HCT116 (cell line): ENCODE results near the gene CCDC192. TPM values are rescaled to one million over a fixed set of nuclear protein-coding genes. Genes with fewer than 3 reads are reported as not detected.

Experiments used
- ATAC-seq: fragments of 200-7000 bp; cut with Tn5 transposase; 2 replicates; pipeline ENCODE4 v1.9.1; 2020; ENCODE audit warnings: mild to moderate bottlenecking, moderate library complexity
- BruUV-seq: library from RNA; stranded (reverse); fragments of 400-500 nt; replicated peaks from 2 replicates; lab custom pipeline; 2021; lab: Mats Ljungman, UMichigan
- CTCF ChIA-PET: fragments of 300-600 bp; sonication (Branson Sonifier 250); formaldehyde crosslinking; loops from one replicate; lab custom pipeline; 2021; ENCODE audit warnings: antibody characterized with exemption; lab: Charles Lee
- POLR2A ChIA-PET: fragments of 300-600, 350-600 bp; sonication (Branson Sonifier 250); formaldehyde crosslinking; loops from one replicate; lab custom pipeline; 2021; ENCODE audit warnings: antibody characterized with exemption; lab: Charles Lee
- RAD21 ChIA-PET, 2 experiments: fragments of 300-600 bp; sonication (Branson Sonifier 250); formaldehyde crosslinking; loops; one replicate each; lab custom pipeline; 2023; ENCODE audit warnings: low total read pairs in 2 of 2; ENCODE audit not compliant: uncharacterized antibody in 2 of 2, unreplicated experiment in 2 of 2, low non-redundant PET in 1 of 2; lab: Charles Lee
- DNase-seq: peaks from one replicate; pipeline ENCODE4 v3.0.0-alpha.2; 2010; ENCODE audit warnings: low read depth, low spot score
- H2AFZ ChIP-seq: fragments of 200-600 bp; shearing (Covaris generic), sonication (generic); 2 replicates; pipeline ENCODE4 v1.6.1; 2017; ENCODE audit warnings: low read depth, mixed run types, mixed read lengths, antibody characterized with exemption, low read length; ENCODE audit not compliant: poor library complexity, severe bottlenecking
- H3K27ac ChIP-seq: 2 replicates; pipeline ENCODE4 v1.5.1; 2012; ENCODE audit warnings: low read depth, low read length
- H3K27me3 ChIP-seq: fragments of 200-600 bp; sonication (generic); 2 replicates; pipeline ENCODE4 v1.6.1; 2016; ENCODE audit warnings: mixed run types, low read length, mixed read lengths; ENCODE audit not compliant: insufficient read depth
- H3K36me3 ChIP-seq, 2 experiments: fragments of 200-500 bp in 1 of 2; fragments of 200-600 bp in 1 of 2; sonication (Bioruptor generic) in 1 of 2; sonication (generic) in 1 of 2; 2 replicates each; pipeline versions ENCODE4 v1.5.1 to v1.6.1; 2014 to 2016; ENCODE audit warnings: low read length in 2 of 2, inconsistent platforms in 1 of 2, mixed read lengths in 1 of 2, mixed run types in 1 of 2; ENCODE audit not compliant: insufficient read depth in 2 of 2, control insufficient read depth in 1 of 2
- H3K4me1 ChIP-seq, 2 experiments: fragments of 200-600 bp in 1 of 2; sonication (generic) in 1 of 2; 2 replicates each; pipeline versions ENCODE4 v1.5.1 to v1.6.1; 2012 to 2017; ENCODE audit warnings: low read length in 2 of 2, inconsistent platforms in 1 of 2, mild to moderate bottlenecking in 1 of 2, mixed read lengths in 1 of 2, mixed run types in 1 of 2, moderate library complexity in 1 of 2; ENCODE audit not compliant: insufficient read depth in 2 of 2, control insufficient read depth in 1 of 2
- H3K4me2 ChIP-seq: fragments of 200-600 bp; sonication (generic); 2 replicates; pipeline ENCODE4 v1.6.1; 2017; ENCODE audit warnings: mixed run types, low read length, mixed read lengths
- H3K4me3 ChIP-seq, 2 experiments: fragments of 200-600 bp in 1 of 2; sonication (generic) in 1 of 2; replicated peaks in 1 of 2; 2 replicates each; pipeline ENCODE4 v1.5.1; 2011 to 2016; ENCODE audit warnings: low read length in 2 of 2, control low read depth in 1 of 2, low read depth in 1 of 2, mild to moderate bottlenecking in 1 of 2, mixed read lengths in 1 of 2, mixed run types in 1 of 2
- H3K79me2 ChIP-seq: fragments of 200-600 bp; sonication (generic); 2 replicates; pipeline ENCODE4 v1.6.1; 2017; ENCODE audit warnings: mild to moderate bottlenecking, mixed run types, low read length, moderate library complexity, mixed read lengths; ENCODE audit not compliant: insufficient read depth
- H3K9ac ChIP-seq: fragments of 200-600 bp; sonication (generic); 2 replicates; pipeline ENCODE4 v1.6.1; 2016; ENCODE audit warnings: low read length, mixed read lengths
- H3K9me2 ChIP-seq: fragments of 200-600 bp; sonication (generic), shearing (Covaris generic); 2 replicates; pipeline ENCODE4 v1.6.1; 2017; ENCODE audit warnings: mixed run types, mild to moderate bottlenecking, moderate library complexity; ENCODE audit not compliant: insufficient read depth
- H3K9me3 ChIP-seq, 2 experiments: fragments of 200-500 bp in 1 of 2; fragments of 200-600 bp in 1 of 2; sonication (Bioruptor generic) in 1 of 2; sonication (generic) in 1 of 2; 2 replicates each; pipeline ENCODE4 v1.6.1; 2014 to 2017; ENCODE audit warnings: low read length in 2 of 2, mixed read lengths in 2 of 2, inconsistent platforms in 1 of 2, low read depth in 1 of 2, mild to moderate bottlenecking in 1 of 2, mixed run types in 1 of 2, moderate library complexity in 1 of 2; ENCODE audit not compliant: control insufficient read depth in 1 of 2, insufficient read depth in 1 of 2
- H4K20me1 ChIP-seq: fragments of 200-600 bp; sonication (generic), shearing (Covaris generic); 2 replicates; pipeline ENCODE4 v1.6.1; 2017; ENCODE audit warnings: mixed run types, mild to moderate bottlenecking, moderate library complexity; ENCODE audit not compliant: insufficient read depth
- CBX3 ChIP-seq: IDR thresholded peaks from 2 replicates; pipeline ENCODE4 v1.6.1; 2012; ENCODE audit warnings: low read depth
- EZH2 ChIP-seq: fragments of 200-600 bp; sonication (generic); IDR thresholded peaks from 2 replicates; pipeline ENCODE4 v1.6.1; 2017; ENCODE audit warnings: antibody characterized with exemption, mixed run types
- FOSL1 ChIP-seq: IDR thresholded peaks from 2 replicates; pipeline ENCODE4 v1.6.1; 2012; ENCODE audit warnings: low read depth
- JUND ChIP-seq: IDR thresholded peaks from 2 replicates; pipeline ENCODE4 v1.6.1; 2012
- POLR2AphosphoS5 ChIP-seq: IDR thresholded peaks from 2 replicates; pipeline ENCODE4 v1.6.1; 2011; ENCODE audit warnings: mild to moderate bottlenecking, low read depth, low read length, moderate library complexity
- RAD21 ChIP-seq: IDR thresholded peaks from 2 replicates; pipeline ENCODE4 v1.6.1; 2012; ENCODE audit warnings: low read depth, mild to moderate bottlenecking
- SIN3A ChIP-seq: IDR thresholded peaks from 2 replicates; pipeline ENCODE4 v1.6.1; 2012; ENCODE audit warnings: low read depth
- SRF ChIP-seq: IDR thresholded peaks from 2 replicates; pipeline ENCODE4 v1.6.1; 2012; ENCODE audit warnings: low read depth
- TCF7L2 ChIP-seq: IDR thresholded peaks from 2 replicates; pipeline ENCODE4 v1.7.0; 2011; ENCODE audit warnings: borderline replicate concordance, inconsistent platforms; ENCODE audit not compliant: insufficient read depth, insufficient read length; ENCODE audit errors: extremely low read depth
- ZFX ChIP-seq: fragments of 450-650 bp; IDR thresholded peaks from 2 replicates; pipeline ENCODE4 v1.6.1; 2017
- intact Hi-C: fragments of 100-400 bp; cut with micrococcal nuclease; formaldehyde crosslinking; loops from 2 replicates; pipeline ENCODE4 v1.10.0; 2022
- total RNA-seq: library from RNA; stranded (reverse); gene quantifications from one replicate; pipeline ENCODE4 v1.2.1, GENCODE V29; 2021; ENCODE audit not compliant: unreplicated experiment
- TF ChIP-seq, protein P1 (sequence below): IDR thresholded peaks from 2 replicates; pipeline ENCODE4 v1.6.1; 2012
- TF ChIP-seq, protein P2 (sequence below): IDR thresholded peaks from 2 replicates; pipeline ENCODE4 v1.6.1; 2012
- TF ChIP-seq, protein P3 (sequence below), 3 experiments: fragments of 200-600 bp in 1 of 3; sonication (generic) in 1 of 3; IDR thresholded peaks in 2 of 3; conservative IDR thresholded peaks in 1 of 3; 2 replicates each; pipeline ENCODE4 v1.5.1; 2012 to 2017; ENCODE audit warnings: low read depth in 2 of 3, low read length in 2 of 3, antibody characterized with exemption in 1 of 3, borderline replicate concordance in 1 of 3, control low read depth in 1 of 3, mild to moderate bottlenecking in 1 of 3, mixed read lengths in 1 of 3, mixed run types in 1 of 3, moderate library complexity in 1 of 3; ENCODE audit not compliant: insufficient read depth in 1 of 3

CCDC192 gene
- total RNA-seq, 1 experiment from 2014 or later, result not detected

DNA sequence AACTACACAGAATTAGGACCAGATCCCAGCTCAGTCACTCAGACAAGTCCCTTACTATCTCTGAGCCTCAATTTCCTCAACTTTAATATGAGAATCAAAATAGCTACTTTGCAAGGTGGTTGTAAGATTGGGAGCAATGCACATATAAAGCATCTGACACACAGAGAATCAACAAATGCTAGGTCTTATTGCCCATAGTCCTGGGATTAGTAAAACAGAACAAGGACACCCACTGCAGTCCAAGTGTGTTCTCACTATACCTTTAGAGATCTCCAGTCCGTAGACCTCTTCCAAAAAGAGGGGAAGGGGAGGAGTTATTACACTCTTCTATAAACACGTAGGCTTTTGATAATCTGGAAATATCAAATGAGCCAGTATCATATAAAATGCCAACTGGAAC, 190.0 kb downstream of the CCDC192 start (continued):
- TF ChIP-seq, protein P1, sequence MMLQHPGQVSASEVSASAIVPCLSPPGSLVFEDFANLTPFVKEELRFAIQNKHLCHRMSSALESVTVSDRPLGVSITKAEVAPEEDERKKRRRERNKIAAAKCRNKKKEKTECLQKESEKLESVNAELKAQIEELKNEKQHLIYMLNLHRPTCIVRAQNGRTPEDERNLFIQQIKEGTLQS, result no peak
- TF ChIP-seq, protein P2, sequence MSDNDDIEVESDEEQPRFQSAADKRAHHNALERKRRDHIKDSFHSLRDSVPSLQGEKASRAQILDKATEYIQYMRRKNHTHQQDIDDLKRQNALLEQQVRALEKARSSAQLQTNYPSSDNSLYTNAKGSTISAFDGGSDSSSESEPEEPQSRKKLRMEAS, result no peak

DNA sequence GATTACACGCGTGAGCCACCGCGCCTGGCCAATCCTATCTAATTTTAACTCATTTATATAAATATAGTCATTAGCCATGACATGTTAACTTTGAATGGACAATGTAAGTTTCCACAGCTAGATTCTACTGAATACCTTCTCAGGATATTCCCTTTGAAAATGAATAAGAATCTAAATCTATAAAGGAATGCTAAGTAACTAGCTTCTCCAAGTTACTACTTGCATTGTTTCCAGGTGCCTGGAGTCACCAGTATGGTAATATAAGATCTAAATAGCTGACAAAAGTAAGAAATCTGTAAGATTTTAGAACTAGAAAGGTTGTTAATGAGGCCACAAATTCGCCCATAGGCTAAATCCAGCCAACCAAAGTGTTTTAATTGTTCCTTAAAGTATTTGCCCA, 191.3 kb downstream of the CCDC192 start:
- H2AFZ ChIP-seq, result no peak overlapping the region
- CTCF ChIA-PET, result interaction anchor here (1.6 kb wide), 1 partner anchor 14 kb away, joined by 4 read pairs; no protein-coding TSS in a partner anchor
- POLR2A ChIA-PET, result no interaction called here
- no peaks in the 10 kb centered on the region for H3K27me3 ChIP-seq
- H3K79me2 ChIP-seq, result no peaks in the 10 kb centered on the region
- no peak overlapping the region for H3K4me3 ChIP-seq
- H3K36me3 ChIP-seq, result no peaks in the 10 kb centered on the region
- no peak for DNase-seq
- H3K9me3 ChIP-seq, result no peaks in the 10 kb centered on the region
- BruUV-seq, result no TSS peak
- H4K20me1 ChIP-seq, result no peaks in the 10 kb centered on the region
- RAD21 ChIA-PET, result no interaction called here
- no peak overlapping the region for H3K9ac ChIP-seq
- TF ChIP-seq FOSL1, result no peak
- TF ChIP-seq, protein P2, result no peak
- no peak overlapping the region for H3K4me2 ChIP-seq
- no peak overlapping the region for H3K27ac ChIP-seq
- intact Hi-C loops, result no loop called here
- ATAC-seq, result no peak
- H3K9me2 ChIP-seq, result no peaks in the 10 kb centered on the region
- peaks cover 28 to 29% of the 10 kb centered on the region in 2 experiments for H3K4me1 ChIP-seq

DNA sequence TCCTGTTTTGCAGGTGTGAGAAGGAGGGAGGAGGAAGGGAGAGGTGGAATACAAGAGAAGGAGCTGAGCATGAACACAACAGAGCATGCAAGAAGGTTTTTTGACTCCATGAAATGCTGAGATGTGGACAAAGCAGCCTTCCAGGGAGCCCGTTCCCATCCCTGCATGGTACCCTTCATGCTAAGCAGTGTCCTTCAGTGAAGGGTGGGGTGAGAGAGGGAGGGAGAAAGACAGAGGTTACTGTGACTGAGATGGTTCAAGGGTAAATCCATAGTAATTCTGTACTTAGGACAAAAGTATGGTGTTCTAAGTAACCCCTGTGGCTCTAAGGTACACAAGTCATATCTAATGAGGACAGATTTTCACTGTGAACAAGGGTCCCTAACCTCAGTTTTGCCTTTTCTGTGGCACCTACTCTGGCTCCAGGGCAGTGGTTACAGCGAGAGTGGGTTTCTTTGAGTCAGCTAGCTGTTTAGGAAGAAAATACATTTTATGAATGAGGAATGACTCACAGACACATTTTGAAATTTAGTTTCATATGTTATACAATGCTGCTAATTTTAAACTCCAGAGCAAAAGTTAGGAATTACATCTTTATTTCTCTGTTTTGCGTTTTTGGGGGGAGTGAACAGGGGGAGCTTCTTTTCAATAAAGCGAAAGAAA, 195.5 kb downstream of the CCDC192 start:
- RAD21 ChIA-PET, result no interaction called here
- no peak overlapping the region for H3K27ac ChIP-seq
- no peaks in the 10 kb centered on the region for H3K9me3 ChIP-seq
- no peak overlapping the region for H2AFZ ChIP-seq
- no TSS peak for BruUV-seq
- H4K20me1 ChIP-seq, result no peaks in the 10 kb centered on the region
- H3K9ac ChIP-seq, result no peak overlapping the region
- intact Hi-C loops, result no loop called here
- H3K9me2 ChIP-seq, result no peaks in the 10 kb centered on the region
- no peak overlapping the region for H3K4me3 ChIP-seq
- DNase-seq (no peak), ATAC-seq (no peak)
- POLR2A ChIA-PET, result interaction anchor here (0.6 kb wide), 1 partner anchor 1226 kb away, joined by 3 read pairs; no protein-coding TSS in a partner anchor
- H3K27me3 ChIP-seq, result no peaks in the 10 kb centered on the region
- H3K4me1 ChIP-seq, result peaks cover 0 to under 1% of the 10 kb centered on the region in 2 experiments; a peak in 1 of 4 replicates
- H3K36me3 ChIP-seq, result no peaks in the 10 kb centered on the region
- CTCF ChIA-PET, result interaction anchor here (1.6 kb wide), 1 partner anchor 10 kb away, joined by 3 read pairs; no protein-coding TSS in a partner anchor
- no peaks in the 10 kb centered on the region for H3K79me2 ChIP-seq
- no peak overlapping the region for H3K4me2 ChIP-seq
- TF ChIP-seq TCF7L2, result no peak
- no peak for TF ChIP-seq SIN3A
- TF ChIP-seq CBX3, result no peak
- TF ChIP-seq, protein P1, result no peak
- no peak for TF ChIP-seq SRF
- TF ChIP-seq, protein P3, sequence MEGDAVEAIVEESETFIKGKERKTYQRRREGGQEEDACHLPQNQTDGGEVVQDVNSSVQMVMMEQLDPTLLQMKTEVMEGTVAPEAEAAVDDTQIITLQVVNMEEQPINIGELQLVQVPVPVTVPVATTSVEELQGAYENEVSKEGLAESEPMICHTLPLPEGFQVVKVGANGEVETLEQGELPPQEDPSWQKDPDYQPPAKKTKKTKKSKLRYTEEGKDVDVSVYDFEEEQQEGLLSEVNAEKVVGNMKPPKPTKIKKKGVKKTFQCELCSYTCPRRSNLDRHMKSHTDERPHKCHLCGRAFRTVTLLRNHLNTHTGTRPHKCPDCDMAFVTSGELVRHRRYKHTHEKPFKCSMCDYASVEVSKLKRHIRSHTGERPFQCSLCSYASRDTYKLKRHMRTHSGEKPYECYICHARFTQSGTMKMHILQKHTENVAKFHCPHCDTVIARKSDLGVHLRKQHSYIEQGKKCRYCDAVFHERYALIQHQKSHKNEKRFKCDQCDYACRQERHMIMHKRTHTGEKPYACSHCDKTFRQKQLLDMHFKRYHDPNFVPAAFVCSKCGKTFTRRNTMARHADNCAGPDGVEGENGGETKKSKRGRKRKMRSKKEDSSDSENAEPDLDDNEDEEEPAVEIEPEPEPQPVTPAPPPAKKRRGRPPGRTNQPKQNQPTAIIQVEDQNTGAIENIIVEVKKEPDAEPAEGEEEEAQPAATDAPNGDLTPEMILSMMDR (IDR thresholded peaks at IDR 0.05 in 2 of 3, conservative IDR thresholded peaks at IDR 0.05 in 1 of 3; ENCODE audit: borderline replicate concordance in 1 of 3, insufficient read depth in 1 of 3, low read depth in 2 of 3, low read length in 2 of 3), result no peak
- TF ChIP-seq EZH2, result no peak
- TF ChIP-seq POLR2AphosphoS5, result no peak
- TF ChIP-seq ZFX, result no peak
- no peak for TF ChIP-seq JUND
- no peak for TF ChIP-seq RAD21
